ENCODE results near the gene WDR90.

- no peak for TF ChIP-seq POLR2A (IDR thresholded peaks at IDR 0.05)
- TF ChIP-seq, protein P1, sequence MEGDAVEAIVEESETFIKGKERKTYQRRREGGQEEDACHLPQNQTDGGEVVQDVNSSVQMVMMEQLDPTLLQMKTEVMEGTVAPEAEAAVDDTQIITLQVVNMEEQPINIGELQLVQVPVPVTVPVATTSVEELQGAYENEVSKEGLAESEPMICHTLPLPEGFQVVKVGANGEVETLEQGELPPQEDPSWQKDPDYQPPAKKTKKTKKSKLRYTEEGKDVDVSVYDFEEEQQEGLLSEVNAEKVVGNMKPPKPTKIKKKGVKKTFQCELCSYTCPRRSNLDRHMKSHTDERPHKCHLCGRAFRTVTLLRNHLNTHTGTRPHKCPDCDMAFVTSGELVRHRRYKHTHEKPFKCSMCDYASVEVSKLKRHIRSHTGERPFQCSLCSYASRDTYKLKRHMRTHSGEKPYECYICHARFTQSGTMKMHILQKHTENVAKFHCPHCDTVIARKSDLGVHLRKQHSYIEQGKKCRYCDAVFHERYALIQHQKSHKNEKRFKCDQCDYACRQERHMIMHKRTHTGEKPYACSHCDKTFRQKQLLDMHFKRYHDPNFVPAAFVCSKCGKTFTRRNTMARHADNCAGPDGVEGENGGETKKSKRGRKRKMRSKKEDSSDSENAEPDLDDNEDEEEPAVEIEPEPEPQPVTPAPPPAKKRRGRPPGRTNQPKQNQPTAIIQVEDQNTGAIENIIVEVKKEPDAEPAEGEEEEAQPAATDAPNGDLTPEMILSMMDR (IDR thresholded peaks at IDR 0.05), result no peak
These were observed 1.8 kb upstream of the WDR90 start for GRCh38 chr16:647173-647902.

Data from body of pancreas (tissue), 4 donors.